GM21576 (cell line): ENCODE measurements around the gene DPM2.

Source experiments
- ATAC-seq: cut with Tn5 transposase; IDR thresholded peaks from one replicate; pipeline ENCODE4 v1.9.1; 2021; ENCODE audit warnings: mild to moderate bottlenecking, moderate library complexity; ENCODE audit not compliant: unreplicated experiment

Gene DPM2, protein sequence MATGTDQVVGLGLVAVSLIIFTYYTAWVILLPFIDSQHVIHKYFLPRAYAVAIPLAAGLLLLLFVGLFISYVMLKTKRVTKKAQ

DNA sequence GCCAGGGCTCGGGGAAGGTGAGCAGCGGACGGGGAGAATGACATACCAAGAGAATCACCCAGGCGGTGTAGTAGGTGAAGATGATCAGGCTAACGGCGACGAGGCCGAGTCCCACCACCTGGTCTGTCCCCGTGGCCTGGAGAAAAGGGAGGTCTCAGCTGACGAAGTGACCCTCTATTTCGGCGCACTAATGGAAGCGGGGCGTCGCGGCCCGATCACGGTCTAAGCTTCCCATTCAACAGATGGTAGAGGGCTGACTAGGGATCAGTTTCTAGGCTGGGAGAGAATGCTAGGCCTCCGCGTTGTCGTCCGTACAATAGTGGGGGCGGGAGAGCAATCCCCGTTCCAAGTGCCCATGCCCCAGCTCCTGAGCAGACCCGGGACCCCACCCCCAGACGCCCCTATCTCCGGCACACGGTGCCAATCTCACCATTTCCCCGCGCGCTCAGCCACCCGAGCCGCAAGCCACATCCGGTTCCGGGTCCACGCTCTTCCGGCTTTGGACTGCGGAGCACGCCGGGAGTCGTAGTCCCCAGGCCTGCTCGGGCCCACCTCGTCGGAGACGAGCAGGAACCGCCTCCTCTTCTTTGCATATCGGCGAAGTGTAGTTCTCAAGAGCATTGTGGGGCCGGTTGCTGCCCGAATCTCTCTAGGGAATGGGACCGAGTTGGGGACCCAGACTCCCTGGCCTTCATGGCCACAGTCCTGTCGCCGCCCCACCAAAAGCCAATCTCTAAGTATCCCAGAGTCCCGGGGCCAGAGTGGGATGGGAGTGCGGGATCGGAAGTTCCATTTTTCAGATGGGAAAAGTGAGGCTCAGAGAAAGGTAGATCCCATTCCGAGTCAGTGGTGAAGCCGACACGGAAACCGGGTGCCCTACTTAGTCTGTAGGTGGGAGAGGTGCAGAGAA, at the start of gene DPM2:
Gene DPM2, minus strand, starts transcription at position 467 of the 910 bp plus-strand sequence. Its CDS starts 34 bp downstream, at position 433.
- peak; percentile 81 for ATAC-seq

DNA sequence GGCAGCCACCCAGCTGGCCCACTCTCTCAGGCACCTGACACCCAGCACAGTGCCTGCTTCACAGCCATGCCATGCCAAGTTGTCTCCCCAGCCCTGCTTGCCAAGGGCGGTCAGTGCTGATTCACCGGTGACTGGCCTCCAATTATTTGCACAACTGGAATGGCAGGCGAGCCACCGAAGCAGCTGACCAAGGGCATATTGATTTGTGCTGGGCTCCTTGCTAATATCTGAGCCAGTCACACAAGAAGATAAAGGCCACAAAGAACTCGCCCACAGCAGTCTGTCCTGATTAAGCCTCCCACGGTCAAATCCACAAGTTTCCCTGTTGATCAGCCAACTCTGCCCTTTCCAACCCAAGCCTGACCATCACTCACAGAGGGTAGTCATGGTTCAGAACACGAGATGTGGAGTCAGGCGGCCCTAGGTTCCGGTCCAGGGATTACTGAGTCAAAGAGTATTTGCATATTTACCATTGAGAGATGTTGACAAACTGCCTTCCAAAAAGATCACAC, 49.5 kb upstream of the DPM2 start:
- no peak for ATAC-seq

DNA sequence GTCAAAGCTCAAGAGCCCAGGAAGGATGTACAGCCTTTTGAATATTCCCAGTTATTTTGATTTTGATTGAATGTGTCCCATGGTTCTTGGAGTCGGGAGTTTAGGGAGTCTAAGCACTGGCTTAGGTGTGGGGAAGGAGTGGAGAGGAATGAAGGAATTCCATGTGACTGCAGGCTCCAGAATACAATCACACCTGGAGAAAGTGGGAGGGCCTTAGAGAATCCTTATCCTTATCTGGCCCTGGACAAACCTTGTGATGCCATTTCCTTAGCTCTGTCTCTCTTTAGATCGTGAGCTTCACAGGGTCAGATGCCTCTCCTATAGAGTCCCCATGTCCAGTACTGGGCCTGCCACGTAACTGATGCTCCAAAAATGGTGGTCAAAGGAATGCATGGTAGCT, 47.4 kb upstream of the DPM2 start:
- ATAC-seq, result no peak

- peak; percentile 36 for ATAC-seq
Measured at GRCh38 chr9:127983847-127984289, 46.2 kb upstream of the DPM2 start.

DNA sequence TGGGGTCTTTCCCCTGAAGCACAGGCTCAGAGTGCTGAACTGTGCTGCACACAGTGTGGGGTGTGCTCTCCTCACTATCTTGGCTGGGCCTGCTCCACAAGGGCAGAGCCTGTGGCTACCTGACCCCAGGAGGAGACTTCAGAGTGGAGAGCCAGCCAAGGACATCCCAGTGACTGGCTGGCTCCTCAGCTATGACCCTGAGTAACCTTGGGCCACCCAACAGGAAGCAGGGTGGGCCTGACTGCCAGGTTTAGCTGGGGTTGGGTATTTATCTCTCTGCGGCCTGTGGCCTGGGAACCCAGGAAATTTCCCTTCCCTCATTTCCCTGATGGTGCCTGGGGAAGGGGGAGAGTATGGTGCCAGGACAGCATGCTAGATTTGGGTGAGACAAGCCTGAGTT, 45.3 kb upstream of the DPM2 start:
- no peak for ATAC-seq

GRCh38 chr9:127981559-127982121, 44.0 kb upstream of the DPM2 start:
- no peak for ATAC-seq

DNA sequence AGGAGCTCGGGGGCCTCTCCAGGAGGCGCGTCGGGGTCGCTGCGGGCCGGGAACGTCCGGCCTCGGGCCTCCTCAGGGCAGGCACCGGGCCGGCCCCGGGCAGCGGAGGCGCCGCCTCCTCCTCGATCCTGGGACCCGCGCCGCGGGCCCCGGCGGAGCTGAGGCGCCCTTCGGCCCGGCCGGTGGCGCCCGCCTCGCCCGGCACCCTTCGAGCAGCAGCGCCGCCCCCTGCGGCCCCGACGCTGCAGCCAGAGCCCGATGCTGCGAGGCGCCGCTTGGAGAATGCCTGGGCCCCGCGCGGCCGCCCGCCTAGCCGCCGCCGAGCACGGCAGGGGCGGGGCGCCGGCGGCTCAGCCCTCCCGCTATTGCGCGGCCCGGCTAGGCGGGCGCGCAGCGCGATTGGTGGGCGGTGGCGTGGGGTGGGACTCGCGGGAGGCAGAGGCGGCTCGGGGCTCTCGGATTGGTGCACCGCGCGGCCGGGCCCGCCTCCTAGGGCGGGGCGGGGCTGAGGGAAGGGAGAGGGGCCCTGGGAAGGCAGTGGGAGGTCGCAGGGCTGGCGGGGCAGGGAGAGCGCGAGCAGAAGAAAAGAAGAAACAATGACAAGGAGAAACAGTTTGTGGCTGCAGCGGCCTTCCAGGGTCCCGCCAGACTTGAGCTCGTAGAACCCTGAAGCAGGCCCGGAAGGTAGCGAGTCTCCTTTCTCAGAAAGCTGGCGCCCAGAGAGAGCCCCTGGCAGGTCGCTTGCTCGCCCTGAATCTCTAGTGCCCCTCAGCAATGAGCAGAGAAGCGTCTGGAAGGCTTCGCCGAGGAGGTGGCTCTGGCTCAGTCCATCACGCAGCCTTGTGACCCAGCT, 43.3 kb upstream of the DPM2 start, which contains the start of gene EEIG1:
Gene EEIG1, minus strand, starts transcription at position 284 of the 853 bp plus-strand sequence. CDS start 852 bp downstream, outside the sequence.
- peak; percentile 64 for ATAC-seq

DNA sequence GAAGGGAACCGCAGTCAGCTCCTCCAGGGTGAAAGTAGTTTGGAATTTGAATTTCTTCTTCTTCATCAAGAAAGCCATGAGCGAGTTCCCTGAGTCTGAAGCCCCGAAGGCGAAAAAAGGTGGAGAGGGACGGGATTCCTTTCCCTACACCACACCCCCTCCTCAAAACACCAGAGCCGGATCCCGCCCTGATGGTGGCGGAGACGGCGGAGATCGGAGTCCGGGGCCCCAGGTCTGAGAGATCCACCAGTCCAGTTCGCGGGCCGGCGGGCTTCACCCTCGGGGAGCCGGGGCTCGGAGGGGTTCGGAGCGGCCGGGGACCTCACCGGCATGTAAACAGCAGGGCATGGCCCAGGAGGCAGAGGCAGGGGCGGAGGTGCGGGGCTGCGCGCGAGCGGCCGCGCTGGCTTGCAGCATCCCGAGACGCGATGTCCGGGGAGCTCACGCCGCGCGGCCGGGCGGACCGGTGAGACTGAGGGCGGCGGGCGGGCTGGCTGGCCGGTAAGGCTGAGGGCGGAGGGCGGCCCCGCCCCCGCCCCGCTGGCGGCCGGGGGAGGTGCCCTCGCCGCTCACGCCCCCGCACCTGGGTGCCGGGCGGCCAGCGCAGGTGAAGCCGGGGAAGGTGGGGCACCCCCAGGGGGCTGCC, 42.5 kb upstream of the DPM2 start:
- ATAC-seq, result peak; percentile 18

- ATAC-seq, result no peak
Measured at GRCh38 chr9:127979333-127980059, 41.8 kb upstream of the DPM2 start.

DNA sequence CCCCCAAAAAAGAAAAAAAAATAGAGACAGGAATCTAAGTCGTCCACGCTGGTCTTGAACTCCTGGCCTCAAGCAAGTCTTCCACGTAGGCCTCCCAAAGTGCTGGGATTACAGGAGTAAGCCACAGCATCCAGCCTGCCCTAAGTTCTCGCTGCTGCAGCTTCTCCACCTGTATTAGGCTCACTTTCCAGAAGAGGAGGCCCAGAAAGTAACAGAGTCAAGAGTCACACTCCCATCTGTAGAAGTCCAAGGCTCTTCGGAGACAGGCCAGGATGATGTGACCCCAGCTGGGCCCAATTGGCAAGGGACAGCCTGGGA, 41.3 kb upstream of the DPM2 start:
- no peak for ATAC-seq

DNA sequence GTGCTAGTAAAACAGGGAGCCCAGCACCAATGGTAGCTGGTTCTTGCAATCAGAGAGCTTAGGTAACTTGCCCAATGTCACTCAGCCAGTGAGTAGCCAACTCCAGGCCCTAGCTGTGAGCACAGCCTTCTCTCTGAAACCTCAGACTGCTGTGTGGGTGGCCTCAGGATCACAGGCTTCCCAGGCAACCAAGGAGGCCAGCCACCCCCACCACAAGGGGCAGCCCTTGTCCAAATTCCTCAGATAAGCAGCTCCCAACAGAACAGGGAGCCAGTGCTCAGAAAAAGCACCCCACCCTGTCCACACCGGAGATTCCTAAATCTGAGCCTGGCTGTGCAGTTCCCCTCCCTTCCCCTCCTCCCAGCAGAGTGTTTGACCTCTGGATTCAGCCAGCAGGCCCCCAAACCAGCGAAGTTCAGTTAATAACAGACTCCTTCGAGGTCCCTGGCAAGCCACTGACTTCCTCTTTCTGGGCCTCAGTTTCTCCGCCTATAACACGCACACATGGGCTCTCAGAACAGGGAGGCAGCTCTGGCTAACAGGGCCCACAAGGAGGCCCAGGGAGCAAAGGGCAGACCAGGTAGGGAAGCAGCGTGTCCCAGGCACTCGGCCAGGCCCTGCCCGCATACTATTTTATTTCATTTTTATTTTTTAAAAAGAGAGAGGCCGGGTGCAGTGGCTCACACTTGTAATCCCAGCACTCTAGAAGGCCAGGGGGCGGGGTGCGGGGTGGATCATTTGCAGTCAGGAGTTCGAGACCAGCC, 40.4 kb upstream of the DPM2 start:
- ATAC-seq, result no peak

DNA sequence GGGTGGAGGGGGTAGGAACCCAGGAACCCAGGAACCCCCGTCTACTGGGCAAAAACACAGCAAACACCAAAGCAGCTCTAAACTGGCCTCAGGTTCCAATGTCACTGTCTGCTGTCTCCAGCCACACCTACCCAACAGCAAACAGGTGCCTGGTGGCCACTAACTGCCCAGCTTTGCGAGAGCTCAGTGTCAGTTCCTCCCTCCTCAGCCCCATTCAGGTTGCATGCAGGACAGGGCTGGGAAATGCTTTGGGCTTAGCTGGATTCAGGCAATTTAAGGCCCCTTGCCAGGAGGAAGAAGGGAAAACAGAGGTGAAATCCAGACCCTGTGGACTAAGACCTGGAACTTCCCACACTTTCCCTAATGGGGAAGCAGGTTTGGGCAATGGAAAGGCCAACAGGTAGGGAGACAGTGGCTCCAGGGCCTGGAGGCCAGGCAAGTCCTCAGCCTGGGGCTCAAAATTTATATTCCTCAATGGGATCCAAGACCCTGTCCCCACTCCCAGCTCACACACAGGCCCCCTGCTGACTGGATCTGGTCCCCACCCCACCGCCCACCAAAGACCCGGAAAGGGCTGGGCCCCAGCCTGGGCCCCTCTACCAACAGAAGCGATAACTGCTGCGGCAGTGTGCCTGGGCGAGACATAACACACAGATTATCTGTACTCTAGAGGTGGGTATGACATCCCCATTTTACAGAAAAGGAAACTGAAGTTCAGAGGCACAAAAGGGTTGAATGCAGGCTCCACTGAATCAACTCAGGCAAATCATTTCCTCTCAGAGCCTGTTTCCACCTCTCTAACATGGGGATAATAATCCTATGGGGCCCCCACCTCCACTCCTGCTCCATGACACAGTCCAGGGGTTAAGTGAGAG, 39.6 kb upstream of the DPM2 start:
- ATAC-seq, result no peak

DNA sequence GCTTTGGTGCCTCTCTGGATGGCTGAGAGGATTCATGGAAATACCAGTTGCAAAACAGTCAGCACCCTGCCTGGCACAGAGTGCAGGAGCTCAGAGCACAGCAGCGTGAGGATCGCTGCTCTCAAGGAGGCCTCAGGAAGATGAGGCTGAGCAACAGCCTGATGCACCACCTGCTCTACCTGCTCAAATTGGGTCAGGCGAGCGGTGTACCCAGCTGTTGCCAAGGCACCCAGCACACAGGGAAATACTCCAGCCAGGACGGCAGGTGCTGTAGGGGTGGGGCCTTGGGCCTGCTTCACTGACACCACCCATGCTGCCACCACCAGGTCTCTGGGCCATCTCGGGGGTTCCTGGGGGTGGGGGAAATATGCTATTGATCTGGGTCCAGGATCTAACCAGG, 38.8 kb upstream of the DPM2 start:
- no peak for ATAC-seq

DNA sequence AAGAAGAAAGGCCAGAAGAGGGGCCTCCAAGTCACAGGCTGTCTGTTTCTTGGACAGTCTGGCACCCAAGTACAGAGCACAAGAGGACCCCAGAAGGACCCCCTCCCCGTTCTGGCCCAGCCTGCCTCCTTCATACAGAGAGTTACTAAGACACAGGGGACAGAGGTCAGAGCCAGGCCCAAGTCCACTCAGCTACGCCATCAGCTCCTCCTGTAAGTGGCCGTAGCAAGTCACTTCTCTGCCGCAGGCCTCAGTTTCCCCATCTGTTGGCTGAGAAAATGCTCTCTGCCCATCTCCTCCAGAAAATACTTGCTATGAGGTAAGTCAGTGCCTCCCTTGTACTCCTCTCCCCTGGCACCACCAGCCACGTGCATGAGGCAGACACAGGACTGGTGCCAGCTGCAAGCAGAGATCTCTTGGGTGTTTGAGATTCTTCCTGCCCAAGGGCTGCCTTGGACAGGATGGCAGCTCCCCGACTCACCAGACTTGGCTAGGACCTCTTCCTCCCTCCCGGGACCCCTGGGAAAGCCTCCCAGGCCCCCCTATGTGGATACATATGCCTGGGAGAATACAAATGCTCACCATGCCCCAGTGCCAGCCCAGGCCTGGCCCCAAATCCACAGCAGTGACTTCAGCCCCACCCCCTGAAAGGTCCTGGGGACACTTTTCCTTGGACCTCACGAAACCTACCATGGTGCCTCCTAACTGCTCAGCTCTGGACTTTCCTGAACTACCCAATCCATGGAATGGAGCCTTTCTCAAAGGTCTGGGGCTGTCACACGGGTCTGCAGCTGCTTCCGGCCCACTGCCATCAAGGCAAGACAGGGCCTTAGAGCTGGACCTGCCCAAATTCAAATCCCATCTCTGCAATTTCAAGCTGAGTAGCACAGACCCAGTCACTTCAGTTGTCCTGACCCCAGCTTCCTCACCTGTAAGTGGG, 38.0 kb upstream of the DPM2 start:
- ATAC-seq, result no peak

- no peak for ATAC-seq
Measured at GRCh38 chr9:127974769-127975261, 37.2 kb upstream of the DPM2 start.

- no peak for ATAC-seq
Measured at GRCh38 chr9:127974001-127974768, 36.5 kb upstream of the DPM2 start.
